Transverse colon (tissue), 4 donors: Measurements from ENCODE around the gene PPP1R7. TPM values are rescaled to one million over a fixed set of nuclear protein-coding genes. Genes with fewer than 3 reads are reported as not detected.
A peak's percentile ranks its signal among the peaks of the same experiment; 100 is the strongest.

Source experiments
- DNase-seq: peaks from one replicate; pipeline ENCODE4 v3.0.0-alpha.2; 2019
- H3K27ac ChIP-seq, 4 donors: fragments of 200-600 bp; sonication (generic); 2 replicates each; pipeline ENCODE4 v1.5.1; 2016 to 2018; ENCODE audit warnings: inconsistent platforms in 4 of 4
- H3K27me3 ChIP-seq: fragments of 200-600 bp; sonication (generic); 2 replicates; pipeline ENCODE4 v1.5.1; 2017; ENCODE audit warnings: inconsistent platforms
- H3K36me3 ChIP-seq, 4 donors: fragments of 200-600 bp; sonication (generic); 2 replicates each; pipeline ENCODE4 v1.5.1; 2017 to 2019; ENCODE audit warnings: inconsistent platforms in 4 of 4
- H3K4me1 ChIP-seq, 4 donors: fragments of 200-600 bp; sonication (generic); 2 replicates each; pipeline ENCODE4 v1.5.1; 2017 to 2020; ENCODE audit warnings: inconsistent platforms in 4 of 4
- H3K4me3 ChIP-seq, 4 donors: fragments of 200-600 bp; sonication (generic); 1 replicate in 1 of 4; 2 replicates in 3 of 4; pipeline versions ENCODE4 v1.5.1 to v1.6.1; 2017 to 2019; ENCODE audit warnings: inconsistent platforms in 4 of 4
- H3K9me3 ChIP-seq, 2 donors: fragments of 200-600 bp; sonication (generic); 2 replicates each; pipeline ENCODE4 v1.5.1; 2017 to 2019; ENCODE audit warnings: inconsistent platforms in 2 of 2
- EP300 ChIP-seq: sonication (generic); formaldehyde crosslinking; IDR thresholded peaks from one replicate; pipeline ENCODE4 v1.6.1; 2017; ENCODE audit warnings: antibody characterized with exemption, low read depth
- POLR2A ChIP-seq: fragments of 450-650 bp; IDR thresholded peaks from one replicate; pipeline ENCODE4 v1.6.1; 2016; ENCODE audit warnings: antibody characterized with exemption, mild to moderate bottlenecking, moderate library complexity
- POLR2AphosphoS5 ChIP-seq, 3 donors: sonication (generic); formaldehyde crosslinking; IDR thresholded peaks; one replicate each; pipeline ENCODE4 v1.6.1; 2016; ENCODE audit warnings: antibody characterized with exemption in 3 of 3
- WGBS, 2 donors: methylation state at CpG; one replicate each; pipeline ENCODE4 v1.1.5; 2018; ENCODE audit warnings: low coverage in 1 of 2; 5-methylcytosine and 5-hydroxymethylcytosine counted together
- in situ Hi-C, 4 donors: fragments of 200-750 bp; cut with MboI; loops; one replicate each; pipeline versions ENCODE4 v1.15.0 to v1.15.1; 2017; ENCODE audit warnings: low sequenced_read_pairs in 3 of 4, low pct_ligation_motif_present in 1 of 4, low pct_unique_long_range_greater_than_20kb in 1 of 4
- intact Hi-C: fragments of 100-400 bp; cut with DNase I; formaldehyde crosslinking; loops from one replicate; pipeline ENCODE4 v1.15.1; 2023; ENCODE audit warnings: low total_unique reads
- total RNA-seq, 4 donors: library from RNA; depleted of rRNA; stranded (reverse); fragments of >200 nt; gene quantifications; one replicate each; pipeline ENCODE4 v1.1.0, GENCODE V29; 2016
- TF ChIP-seq, protein P1 (sequence below), 5 experiments: fragments of 200-600 bp in 3 of 5; fragments of 450-650 bp in 2 of 5; sonication (generic) in 3 of 5; IDR thresholded peaks; 1 replicate in 2 of 5; 2 replicates in 3 of 5; pipeline ENCODE4 v1.5.1; 2016 to 2017; ENCODE audit warnings: antibody characterized with exemption in 5 of 5, inconsistent platforms in 3 of 5, mild to moderate bottlenecking in 2 of 5, moderate library complexity in 1 of 5

PPP1R7 gene
- total RNA-seq, 4 donors from 2014 or later = 10.8 to 84.2 (median 46.5) TPM

DNA sequence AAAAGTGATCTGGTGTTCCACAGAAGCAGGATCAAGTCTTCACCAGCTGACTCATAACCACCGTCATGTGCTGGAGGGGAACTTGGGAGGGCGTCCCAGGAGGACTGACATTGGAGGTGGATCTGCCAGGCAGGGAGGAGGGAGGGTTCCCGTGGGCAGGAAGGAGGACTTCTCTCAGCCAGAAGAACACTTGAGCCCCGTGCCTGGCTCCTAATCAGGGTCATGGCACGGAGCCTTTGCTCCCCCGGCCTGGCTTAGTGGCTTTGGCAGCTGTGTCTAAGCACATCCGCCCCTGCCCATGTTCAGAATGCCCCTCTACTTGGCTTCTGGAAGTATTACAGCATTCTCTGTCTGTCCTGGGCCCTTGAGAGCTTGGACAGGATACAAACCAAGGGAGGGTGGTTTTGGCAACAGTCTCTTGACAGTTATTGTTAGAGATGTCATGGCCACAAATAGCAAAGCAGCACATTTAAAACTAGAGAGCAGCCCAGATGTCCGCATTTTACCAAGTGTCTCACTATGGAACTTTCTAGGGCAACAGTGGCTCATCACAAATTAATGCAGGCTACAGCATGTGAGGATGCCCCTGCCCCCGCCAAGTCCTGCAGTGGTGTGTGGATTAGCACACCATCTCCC is 11.5 kb downstream of the PPP1R7 start:
- 57% methylated on average over 3 to 9 of the region's 9 CpGs for WGBS, 2 donors
- Histone ChIP-seq H3K27me3 (no peaks in the 10 kb centered on the region), H3K27ac (peak overlapping the region; percentile 44 to 73 (median 64)), H3K36me3 (peaks cover 0 to 59% (median 24%) of the 10 kb centered on the region in 4 donors), H3K4me1 (peaks cover 0 to 6% (median 2%) of the 10 kb centered on the region in 4 donors), H3K9me3 (no peaks in the 10 kb centered on the region), H3K4me3 (no peak overlapping the region)
- intact Hi-C loops = no loop called here
- peak; percentile 39 for DNase-seq
- TF ChIP-seq EP300 (no peak), POLR2AphosphoS5 (IDR thresholded peaks at IDR 0.05) (peak; percentile 39 to 51 (median 50))
- in situ Hi-C loops = no loop called here

DNA sequence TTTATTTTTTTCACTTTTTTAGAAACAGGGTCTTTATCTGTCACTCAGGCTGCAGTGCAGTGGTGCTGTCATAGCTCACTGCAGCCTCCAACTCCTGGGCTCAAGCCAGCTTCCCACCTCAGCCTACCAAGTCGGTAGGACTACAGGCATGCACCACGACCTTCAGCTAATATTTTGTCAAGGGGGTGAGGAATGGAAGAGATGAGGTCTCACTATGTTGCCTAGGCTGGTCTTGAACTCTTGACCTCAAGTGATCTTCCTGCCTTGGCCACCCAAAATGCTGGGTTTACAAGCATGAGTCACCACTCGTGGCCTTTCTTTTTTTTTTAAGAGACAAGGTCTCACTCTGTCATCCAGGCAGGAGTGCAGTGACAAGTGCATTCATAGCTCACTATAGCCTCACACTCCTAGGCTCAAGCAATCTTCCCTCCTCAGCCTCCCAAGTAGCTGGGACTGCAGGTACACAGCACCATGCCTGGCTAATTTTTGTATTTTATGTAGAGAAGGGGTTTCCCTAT is 13.4 kb downstream of the PPP1R7 start:
- in situ Hi-C loops = no loop called here
- WGBS, 2 donors = 56 to 77% methylated on average over 3 of the region's 3 CpGs

DNA sequence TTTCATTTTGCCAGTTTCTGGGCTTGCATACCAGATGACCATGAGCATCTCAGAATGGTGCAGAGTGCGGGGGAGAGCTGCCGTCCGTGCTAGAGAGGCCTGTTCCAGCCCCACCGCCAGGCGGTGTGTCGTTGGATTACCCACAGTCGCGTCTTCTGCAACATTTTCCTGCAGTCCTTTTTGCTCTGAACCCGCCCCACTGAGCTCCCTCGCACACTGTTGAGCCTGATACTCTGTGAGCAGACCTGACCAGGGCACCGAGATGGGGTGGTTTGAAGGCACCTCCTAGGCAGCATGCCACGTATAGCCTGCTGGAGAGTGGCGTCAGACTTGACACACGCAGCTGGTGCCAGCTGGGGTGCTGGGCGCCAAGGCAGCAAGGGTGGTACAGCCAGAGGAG is 18.1 kb downstream of the PPP1R7 start:
- intact Hi-C loops = no loop called here
- no peaks in the 10 kb centered on the region for H3K4me1 ChIP-seq
- TF ChIP-seq POLR2AphosphoS5 (IDR thresholded peaks at IDR 0.05) (no peak), EP300 (no peak), POLR2A (no peak)
- TF ChIP-seq, protein P1, sequence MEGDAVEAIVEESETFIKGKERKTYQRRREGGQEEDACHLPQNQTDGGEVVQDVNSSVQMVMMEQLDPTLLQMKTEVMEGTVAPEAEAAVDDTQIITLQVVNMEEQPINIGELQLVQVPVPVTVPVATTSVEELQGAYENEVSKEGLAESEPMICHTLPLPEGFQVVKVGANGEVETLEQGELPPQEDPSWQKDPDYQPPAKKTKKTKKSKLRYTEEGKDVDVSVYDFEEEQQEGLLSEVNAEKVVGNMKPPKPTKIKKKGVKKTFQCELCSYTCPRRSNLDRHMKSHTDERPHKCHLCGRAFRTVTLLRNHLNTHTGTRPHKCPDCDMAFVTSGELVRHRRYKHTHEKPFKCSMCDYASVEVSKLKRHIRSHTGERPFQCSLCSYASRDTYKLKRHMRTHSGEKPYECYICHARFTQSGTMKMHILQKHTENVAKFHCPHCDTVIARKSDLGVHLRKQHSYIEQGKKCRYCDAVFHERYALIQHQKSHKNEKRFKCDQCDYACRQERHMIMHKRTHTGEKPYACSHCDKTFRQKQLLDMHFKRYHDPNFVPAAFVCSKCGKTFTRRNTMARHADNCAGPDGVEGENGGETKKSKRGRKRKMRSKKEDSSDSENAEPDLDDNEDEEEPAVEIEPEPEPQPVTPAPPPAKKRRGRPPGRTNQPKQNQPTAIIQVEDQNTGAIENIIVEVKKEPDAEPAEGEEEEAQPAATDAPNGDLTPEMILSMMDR (IDR thresholded peaks at IDR 0.05) = no peak
- peaks cover 0 to 83% (median 47%) of the 10 kb centered on the region in 4 donors for H3K36me3 ChIP-seq
- in situ Hi-C loops = no loop called here
- no peak overlapping the region for H3K4me3 ChIP-seq
- no peak for DNase-seq
- H3K9me3 ChIP-seq = peaks cover 4 to 8% of the 10 kb centered on the region in 2 donors
- H3K27ac ChIP-seq = no peak overlapping the region
- 94% methylated on average over 15 of the region's 15 CpGs; no CpG with 5 or more reads in 1 of the 2 donors for WGBS, 2 donors
- H3K27me3 ChIP-seq = no peaks in the 10 kb centered on the region

More for the DNA sequence above, 13.4 kb downstream of the PPP1R7 start:
- no peak overlapping the region for H3K27ac ChIP-seq
- DNase-seq = no peak
- H3K36me3 ChIP-seq = peaks cover 0 to 66% (median 32%) of the 10 kb centered on the region in 4 donors
- H3K27me3 ChIP-seq = no peaks in the 10 kb centered on the region
- H3K4me3 ChIP-seq = no peak overlapping the region
- TF ChIP-seq EP300 = no peak
- TF ChIP-seq POLR2AphosphoS5 (IDR thresholded peaks at IDR 0.05) = no peak
- TF ChIP-seq, protein P1 (IDR thresholded peaks at IDR 0.05) = no peak
- TF ChIP-seq POLR2A = no peak
- no peaks in the 10 kb centered on the region for H3K9me3 ChIP-seq
- peaks cover 0 to 6% (median 2%) of the 10 kb centered on the region in 4 donors for H3K4me1 ChIP-seq
- intact Hi-C loops = no loop called here

DNA sequence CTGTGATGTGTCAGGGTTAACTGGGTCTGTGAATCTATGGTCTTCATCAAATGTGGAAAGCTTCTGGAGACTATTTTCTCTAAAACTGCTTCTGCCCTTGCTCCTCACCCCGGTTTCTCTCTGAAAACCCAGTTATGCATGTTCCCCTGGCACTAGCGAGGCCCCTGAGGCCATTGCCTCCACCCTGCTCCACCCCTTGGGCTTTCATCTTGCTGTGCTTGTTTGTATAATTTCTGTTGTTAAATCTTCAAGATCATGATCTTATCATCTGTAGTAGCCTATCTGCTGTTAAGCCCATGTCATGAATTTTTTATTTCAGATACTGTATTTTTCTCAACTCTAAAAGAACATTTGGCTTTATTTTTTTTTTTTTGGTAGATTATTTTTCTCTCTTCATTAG is 23.3 kb downstream of the PPP1R7 start:
- no peak overlapping the region for H3K27ac ChIP-seq
- 90 to 94% methylated on average over 2 of the region's 2 CpGs for WGBS, 2 donors
- no peak overlapping the region for H3K4me3 ChIP-seq
- no peaks in the 10 kb centered on the region for H3K27me3 ChIP-seq
- H3K36me3 ChIP-seq = peaks cover 0 to 56% (median 28%) of the 10 kb centered on the region in 4 donors
- in situ Hi-C loops (no loop called here), intact Hi-C loops (no loop called here)
- no peaks in the 10 kb centered on the region for H3K4me1 ChIP-seq
- TF ChIP-seq EP300 (no peak), POLR2AphosphoS5 (IDR thresholded peaks at IDR 0.05) (no peak), POLR2A (no peak)
- TF ChIP-seq, protein P1 (IDR thresholded peaks at IDR 0.05) = no peak
- H3K9me3 ChIP-seq = peaks cover 4 to 8% of the 10 kb centered on the region in 2 donors
- no peak for DNase-seq
